ENCODE measurements around the gene OVOL2. TPM values are rescaled to one million over a fixed set of nuclear protein-coding genes. Genes with fewer than 3 reads are reported as not detected.
A peak's percentile ranks its signal among the peaks of the same experiment; 100 is the strongest.

Gene OVOL2
- total and polyA plus RNA-seq, 10 donors: not detected

GRCh38 chr20:18012901-18013300 lies 44.8 kb downstream of the OVOL2 start:
- intact Hi-C loops (cut with DNase I; ENCODE audit: low total_unique reads): no loop called here
- peak; percentile 39 for DNase-seq
- H3K9me3 ChIP-seq: no peaks in the 10 kb centered on the region
- no peaks in the 10 kb centered on the region for H3K27me3 ChIP-seq (replicated peaks in 1 of 7)
- H3K27ac ChIP-seq: no peak overlapping the region
- H3K4me3 ChIP-seq: no peak overlapping the region
- no peaks in the 10 kb centered on the region for H3K4me1 ChIP-seq
- H3K36me3 ChIP-seq: no peaks in the 10 kb centered on the region
- TF ChIP-seq, protein P1, sequence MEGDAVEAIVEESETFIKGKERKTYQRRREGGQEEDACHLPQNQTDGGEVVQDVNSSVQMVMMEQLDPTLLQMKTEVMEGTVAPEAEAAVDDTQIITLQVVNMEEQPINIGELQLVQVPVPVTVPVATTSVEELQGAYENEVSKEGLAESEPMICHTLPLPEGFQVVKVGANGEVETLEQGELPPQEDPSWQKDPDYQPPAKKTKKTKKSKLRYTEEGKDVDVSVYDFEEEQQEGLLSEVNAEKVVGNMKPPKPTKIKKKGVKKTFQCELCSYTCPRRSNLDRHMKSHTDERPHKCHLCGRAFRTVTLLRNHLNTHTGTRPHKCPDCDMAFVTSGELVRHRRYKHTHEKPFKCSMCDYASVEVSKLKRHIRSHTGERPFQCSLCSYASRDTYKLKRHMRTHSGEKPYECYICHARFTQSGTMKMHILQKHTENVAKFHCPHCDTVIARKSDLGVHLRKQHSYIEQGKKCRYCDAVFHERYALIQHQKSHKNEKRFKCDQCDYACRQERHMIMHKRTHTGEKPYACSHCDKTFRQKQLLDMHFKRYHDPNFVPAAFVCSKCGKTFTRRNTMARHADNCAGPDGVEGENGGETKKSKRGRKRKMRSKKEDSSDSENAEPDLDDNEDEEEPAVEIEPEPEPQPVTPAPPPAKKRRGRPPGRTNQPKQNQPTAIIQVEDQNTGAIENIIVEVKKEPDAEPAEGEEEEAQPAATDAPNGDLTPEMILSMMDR (IDR thresholded peaks at IDR 0.05 in 8 of 11, conservative IDR thresholded peaks at IDR 0.05 in 3 of 11): no peak
- TF ChIP-seq POLR2AphosphoS5 (IDR thresholded peaks at IDR 0.05) (no peak), POLR2A (IDR thresholded peaks at IDR 0.05) (no peak)
- 91 to 100% (median 96%) methylated on average over 2 of the region's 2 CpGs for WGBS, 5 donors

GRCh38 chr20:18011951-18012645 lies 45.6 kb downstream of the OVOL2 start:
- no peak overlapping the region for H3K4me3 ChIP-seq
- DNase-seq: peak; percentile 61
- no peak overlapping the region for H3K27ac ChIP-seq
- H3K9me3 ChIP-seq: no peaks in the 10 kb centered on the region
- H3K27me3 ChIP-seq (replicated peaks in 1 of 7): no peaks in the 10 kb centered on the region
- H3K4me1 ChIP-seq: no peaks in the 10 kb centered on the region
- H3K36me3 ChIP-seq: no peaks in the 10 kb centered on the region
- WGBS, 5 donors: 82 to 91% (median 88%) methylated on average over 21 of the region's 21 CpGs
- TF ChIP-seq, protein P1 (IDR thresholded peaks at IDR 0.05 in 8 of 11, conservative IDR thresholded peaks at IDR 0.05 in 3 of 11): no peak
- intact Hi-C loops (cut with DNase I; ENCODE audit: low total_unique reads): no loop called here

GRCh38 chr20:18011482-18011881 lies 46.2 kb downstream of the OVOL2 start:
- Histone ChIP-seq H3K4me3 (no peak overlapping the region), H3K9me3 (no peaks in the 10 kb centered on the region), H3K4me1 (no peaks in the 10 kb centered on the region), H3K36me3 (no peaks in the 10 kb centered on the region), H3K27me3 (replicated peaks in 1 of 7) (no peaks in the 10 kb centered on the region), H3K27ac (no peak overlapping the region)
- no peak for DNase-seq
- 90 to 93% (median 92%) methylated on average over 14 of the region's 14 CpGs for WGBS, 5 donors
- intact Hi-C loops (cut with DNase I; ENCODE audit: low total_unique reads): no loop called here
- TF ChIP-seq POLR2A (IDR thresholded peaks at IDR 0.05) (no peak), POLR2AphosphoS5 (IDR thresholded peaks at IDR 0.05) (no peak)
- TF ChIP-seq, protein P1 (IDR thresholded peaks at IDR 0.05 in 8 of 11, conservative IDR thresholded peaks at IDR 0.05 in 3 of 11): no peak

- Histone ChIP-seq H3K27ac (no peak overlapping the region), H3K27me3 (replicated peaks in 1 of 7) (no peaks in the 10 kb centered on the region), H3K4me3 (no peak overlapping the region), H3K36me3 (no peaks in the 10 kb centered on the region), H3K4me1 (peaks cover 3 to 20% (median 13%) of the 10 kb centered on the region in 6 donors), H3K9me3 (no peaks in the 10 kb centered on the region)
- intact Hi-C loops (cut with DNase I; ENCODE audit: low total_unique reads): no loop called here
- TF ChIP-seq POLR2A (IDR thresholded peaks at IDR 0.05): no peak
- no peak for TF ChIP-seq POLR2AphosphoS5 (IDR thresholded peaks at IDR 0.05)
- TF ChIP-seq, protein P1 (IDR thresholded peaks at IDR 0.05 in 8 of 11, conservative IDR thresholded peaks at IDR 0.05 in 3 of 11): no peak
- 85 to 93% (median 90%) methylated on average over 7 of the region's 7 CpGs for WGBS, 5 donors
- DNase-seq: peak; percentile 20
Observed at GRCh38 chr20:18009116-18009515, 48.6 kb downstream of the OVOL2 start.

All from spleen (tissue), 11 donors.